Progenitor cell of endocrine pancreas (in vitro differentiated cells): Measurements from ENCODE around the gene NINJ2. TPM values are rescaled to one million over a fixed set of nuclear protein-coding genes. Genes with fewer than 3 reads are reported as not detected.

Source experiments
- DNase-seq: peaks from one replicate; pipeline ENCODE4 v3.0.0; 2021; ENCODE audit warnings: low spot score; ENCODE audit not compliant: unreplicated experiment
- H3K27ac Mint-ChIP-seq: 2 replicates; pipeline ENCODE4 v1.8.0; 2021; ENCODE audit warnings: mild to moderate bottlenecking, moderate library complexity, mixed read lengths
- H3K27me3 Mint-ChIP-seq: 2 replicates; pipeline ENCODE4 v1.8.0; 2021; ENCODE audit warnings: mixed read lengths
- H3K36me3 Mint-ChIP-seq: 2 replicates; pipeline ENCODE4 v1.8.0; 2022; ENCODE audit warnings: mixed read lengths; ENCODE audit not compliant: insufficient read depth
- H3K4me1 Mint-ChIP-seq: 2 replicates; pipeline ENCODE4 v1.8.0; 2021; ENCODE audit warnings: low read depth, mixed read lengths
- H3K4me3 Mint-ChIP-seq: 2 replicates; pipeline ENCODE4 v1.8.0; 2021; ENCODE audit warnings: low read depth, mild to moderate bottlenecking, moderate library complexity, mixed read lengths
- H3K9me3 Mint-ChIP-seq: 2 replicates; pipeline ENCODE4 v1.8.0; 2021; ENCODE audit warnings: low read depth, mixed read lengths
- CTCF ChIP-seq: fragments of 200-600 bp; sonication (generic); IDR thresholded peaks from one replicate; pipeline ENCODE4 v1.5.0; 2021; ENCODE audit warnings: antibody characterized with exemption, mild to moderate bottlenecking; ENCODE audit not compliant: unreplicated experiment
- total RNA-seq: library from RNA; stranded (reverse); gene quantifications from 2 replicates; pipeline ENCODE4 v1.2.1, GENCODE V29; 2021

The NINJ2 gene
- total RNA-seq, 1 donor from 2014 or later, result 4.0 TPM

- DNase-seq, result no peak
- H3K27ac Mint-ChIP-seq, result no peak overlapping the region
- H3K4me3 Mint-ChIP-seq, result no peak overlapping the region
- TF ChIP-seq CTCF, result no peak
- no peaks in the 10 kb centered on the region for H3K36me3 Mint-ChIP-seq
- peaks cover 6% of the 10 kb centered on the region for H3K27me3 Mint-ChIP-seq
- H3K4me1 Mint-ChIP-seq, result no peaks in the 10 kb centered on the region
- no peaks in the 10 kb centered on the region for H3K9me3 Mint-ChIP-seq
These were observed 18.5 kb upstream of the NINJ2 start for GRCh38 chr12:681568-682256.

GRCh38 chr12:678747-679712, 15.8 kb upstream of the NINJ2 start:
- no peak for DNase-seq
- Mint-ChIP-seq H3K36me3 (no peaks in the 10 kb centered on the region), H3K27me3 (peaks cover 2% of the 10 kb centered on the region), H3K9me3 (no peaks in the 10 kb centered on the region), H3K27ac (no peak overlapping the region), H3K4me3 (no peak overlapping the region), H3K4me1 (no peaks in the 10 kb centered on the region)
- no peak for TF ChIP-seq CTCF

GRCh38 chr12:675562-675961, 12.3 kb upstream of the NINJ2 start:
- peaks cover 3% of the 10 kb centered on the region for H3K4me1 Mint-ChIP-seq
- no peaks in the 10 kb centered on the region for H3K9me3 Mint-ChIP-seq
- H3K36me3 Mint-ChIP-seq, result no peaks in the 10 kb centered on the region
- H3K27ac Mint-ChIP-seq, result no peak overlapping the region
- H3K4me3 Mint-ChIP-seq, result no peak overlapping the region
- peaks cover 9% of the 10 kb centered on the region for H3K27me3 Mint-ChIP-seq
- no peak for DNase-seq
- TF ChIP-seq CTCF, result no peak

- TF ChIP-seq CTCF, result no peak
- Mint-ChIP-seq H3K36me3 (no peaks in the 10 kb centered on the region), H3K27ac (no peak overlapping the region), H3K27me3 (peaks cover 9% of the 10 kb centered on the region), H3K9me3 (no peaks in the 10 kb centered on the region), H3K4me3 (no peak overlapping the region), H3K4me1 (peaks cover 3% of the 10 kb centered on the region)
- no peak for DNase-seq
These were observed 11.1 kb upstream of the NINJ2 start for GRCh38 chr12:674272-674781.

GRCh38 chr12:673849-674248, 10.6 kb upstream of the NINJ2 start:
- no peaks in the 10 kb centered on the region for H3K9me3 Mint-ChIP-seq
- no peak for TF ChIP-seq CTCF
- no peaks in the 10 kb centered on the region for H3K36me3 Mint-ChIP-seq
- H3K4me1 Mint-ChIP-seq, result peaks cover 3% of the 10 kb centered on the region
- DNase-seq, result no peak
- peaks cover 9% of the 10 kb centered on the region for H3K27me3 Mint-ChIP-seq
- H3K27ac Mint-ChIP-seq, result no peak overlapping the region
- H3K4me3 Mint-ChIP-seq, result no peak overlapping the region
